ENCODE results near the gene NELFB. TPM values are rescaled to one million over a fixed set of nuclear protein-coding genes. Genes with fewer than 3 reads are reported as not detected.

NELFB gene
- total and polyA plus RNA-seq, 9 of the 15 experiments (the other 6 are each of a cell fraction or from before 2014, with no cell fraction given), result 0.24 to 84.0 (median 29.7) TPM

- TF ChIP-seq ZBTB11 (CRISPR knock-in tag; IDR thresholded peaks at IDR 0.05) (no peak), SIX5 (IDR thresholded peaks at IDR 0.05; ENCODE audit: borderline replicate concordance in 1 of 2, insufficient read depth in 1 of 2, low read depth in 1 of 2, low read length in 2 of 2) (no peak), RHOXF2B (CRISPR knock-in tag; conservative IDR thresholded peaks at IDR 0.05) (no peak), PHB (CRISPR knock-in tag; IDR thresholded peaks at IDR 0.05) (no peak), ARID1B (IDR thresholded peaks at IDR 0.05) (peak; percentile 85), E2F4 (CRISPR knock-in tag; IDR thresholded peaks at IDR 0.05; ENCODE audit: low read depth) (no peak), GATAD2A (IDR thresholded peaks at IDR 0.05) (peak; percentile 70; the same call in 1 of the 2 replicates), ZBTB5 (IDR thresholded peaks at IDR 0.05) (no peak), ZNF311 (CRISPR knock-in tag; IDR thresholded peaks at IDR 0.05) (no peak), NR2C2 (CRISPR knock-in tag; IDR thresholded peaks at IDR 0.05) (no peak), NR2C2 (tag; IDR thresholded peaks at IDR 0.05) (peak; percentile 24; the same call in 1 of the 2 replicates), MLLT1 (IDR thresholded peaks at IDR 0.05) (peak in 1 of 2 experiments; percentile 70; a peak in 1 of 4 replicates)
Measured at GRCh38 chr9:137236238-137236935, 18.7 kb upstream of the NELFB start (continued).
